ENCODE results near the gene FRY.

DNA sequence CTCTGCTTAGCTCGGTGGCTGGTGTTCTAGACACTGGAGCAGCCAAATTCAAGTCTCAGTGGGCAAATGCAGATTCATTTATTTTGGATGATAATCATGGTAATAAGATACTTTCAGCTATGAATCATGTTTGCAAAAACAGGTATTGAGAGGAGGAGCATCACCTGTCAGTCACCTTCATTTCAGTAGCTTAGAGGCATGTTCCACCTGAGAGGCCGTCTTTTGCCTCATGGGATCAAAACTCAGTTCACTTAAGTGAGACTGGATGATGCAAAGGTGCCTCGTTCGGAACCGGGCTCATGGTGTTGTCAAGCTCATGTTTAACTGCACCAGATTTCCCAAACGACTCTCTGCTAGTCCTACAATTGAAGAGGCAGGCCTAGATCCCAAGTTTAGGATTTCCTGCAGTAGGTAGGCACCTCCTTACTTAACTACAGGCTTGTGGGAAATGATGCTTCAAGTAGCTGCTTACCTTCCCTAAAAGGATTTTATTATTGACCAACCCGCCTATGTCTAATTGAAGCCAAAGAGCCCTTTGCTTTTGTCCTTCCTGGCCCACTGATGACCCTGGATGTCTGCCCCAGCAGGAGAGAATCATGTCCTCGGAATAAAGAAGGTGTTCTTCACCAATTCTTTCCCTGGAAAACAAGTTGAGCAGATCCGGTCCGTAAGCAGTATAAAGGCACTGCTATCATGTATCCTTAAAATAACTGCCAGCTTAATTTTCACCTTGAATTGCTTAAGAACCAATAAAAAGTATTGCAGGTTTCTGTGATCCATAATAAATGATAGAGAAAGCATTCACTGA is 223.5 kb downstream of the FRY start:
- TF ChIP-seq, protein P1, sequence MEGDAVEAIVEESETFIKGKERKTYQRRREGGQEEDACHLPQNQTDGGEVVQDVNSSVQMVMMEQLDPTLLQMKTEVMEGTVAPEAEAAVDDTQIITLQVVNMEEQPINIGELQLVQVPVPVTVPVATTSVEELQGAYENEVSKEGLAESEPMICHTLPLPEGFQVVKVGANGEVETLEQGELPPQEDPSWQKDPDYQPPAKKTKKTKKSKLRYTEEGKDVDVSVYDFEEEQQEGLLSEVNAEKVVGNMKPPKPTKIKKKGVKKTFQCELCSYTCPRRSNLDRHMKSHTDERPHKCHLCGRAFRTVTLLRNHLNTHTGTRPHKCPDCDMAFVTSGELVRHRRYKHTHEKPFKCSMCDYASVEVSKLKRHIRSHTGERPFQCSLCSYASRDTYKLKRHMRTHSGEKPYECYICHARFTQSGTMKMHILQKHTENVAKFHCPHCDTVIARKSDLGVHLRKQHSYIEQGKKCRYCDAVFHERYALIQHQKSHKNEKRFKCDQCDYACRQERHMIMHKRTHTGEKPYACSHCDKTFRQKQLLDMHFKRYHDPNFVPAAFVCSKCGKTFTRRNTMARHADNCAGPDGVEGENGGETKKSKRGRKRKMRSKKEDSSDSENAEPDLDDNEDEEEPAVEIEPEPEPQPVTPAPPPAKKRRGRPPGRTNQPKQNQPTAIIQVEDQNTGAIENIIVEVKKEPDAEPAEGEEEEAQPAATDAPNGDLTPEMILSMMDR (conservative IDR thresholded peaks at IDR 0.05; ENCODE audit: low read length), result no peak
- no peak for TF ChIP-seq EZH2phosphoT487 (IDR thresholded peaks at IDR 0.05; ENCODE audit: borderline replicate concordance)
